Measurements from ENCODE around the gene GATAD2B.
"Not testable (repeated sequence)": the region's sequence is repeated elsewhere in the genome, so short reads cannot be mapped to it uniquely, and the experiment has no call there.

GATAD2B gene

GRCh38 chr1:153796786-153797659 lies 125.7 kb downstream of the GATAD2B start:
- peak; percentile 73 to 84 (median 76) for DNase-seq (ENCODE audit: low read depth in 4 of 4, low spot score in 1 of 4)

GRCh38 chr1:153795934-153796785 lies 126.6 kb downstream of the GATAD2B start:
- DNase-seq (ENCODE audit: low read depth in 4 of 4, low spot score in 1 of 4): no peak

GRCh38 chr1:153795330-153795837 lies 127.4 kb downstream of the GATAD2B start:
- no peak for DNase-seq (ENCODE audit: low read depth in 4 of 4, low spot score in 1 of 4)

GRCh38 chr1:153794624-153795329 lies 128.0 kb downstream of the GATAD2B start:
- no peak for DNase-seq (ENCODE audit: low read depth in 4 of 4, low spot score in 1 of 4)

- DNase-seq (ENCODE audit: low read depth in 4 of 4, low spot score in 1 of 4): no peak
Observed at GRCh38 chr1:153793973-153794615, 128.7 kb downstream of the GATAD2B start.

GRCh38 chr1:153793261-153793972 lies 129.4 kb downstream of the GATAD2B start:
- DNase-seq (ENCODE audit: low read depth in 4 of 4, low spot score in 1 of 4): no peak

- DNase-seq (ENCODE audit: low read depth in 4 of 4, low spot score in 1 of 4): no peak
Observed at GRCh38 chr1:153792631-153793041, 130.1 kb downstream of the GATAD2B start.

GRCh38 chr1:153791648-153792253 lies 131.0 kb downstream of the GATAD2B start:
- DNase-seq (ENCODE audit: low read depth in 4 of 4, low spot score in 1 of 4): no peak

DNA sequence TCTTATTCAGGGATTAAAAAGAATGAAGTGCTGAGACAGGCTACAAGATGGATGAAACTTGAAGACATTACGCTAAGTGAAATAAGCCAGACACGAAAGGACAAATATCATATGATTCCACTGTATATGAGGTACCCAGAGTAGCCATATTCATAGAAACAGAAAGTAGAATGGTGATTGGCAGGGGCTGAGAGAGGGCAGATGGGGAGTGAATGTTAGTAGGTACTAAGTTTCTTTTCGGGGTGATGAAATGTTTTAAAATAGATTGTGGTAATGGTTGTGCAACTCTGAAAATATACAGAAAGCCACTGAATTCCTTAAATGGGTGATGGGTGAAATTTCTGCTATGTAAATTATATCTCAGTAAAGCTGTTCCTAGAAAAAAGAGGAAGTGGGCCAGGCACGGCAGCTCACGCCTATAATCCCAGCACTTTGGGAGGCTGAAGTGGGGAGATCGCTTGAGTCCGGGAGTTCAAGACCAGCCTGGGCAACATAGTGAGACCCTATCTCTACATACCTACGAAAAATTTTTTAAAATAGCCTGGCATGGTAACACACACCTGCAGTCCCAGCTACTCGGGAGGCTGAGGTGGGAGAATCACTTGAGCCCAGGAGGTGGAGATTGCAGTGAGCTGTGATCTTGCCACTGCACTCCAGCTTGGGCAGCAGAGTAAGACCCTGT lies 131.7 kb downstream of the GATAD2B start:
- no peak for DNase-seq (ENCODE audit: low read depth in 4 of 4, low spot score in 1 of 4)

- DNase-seq (ENCODE audit: low read depth in 4 of 4, low spot score in 1 of 4): no peak
Observed at GRCh38 chr1:153790313-153790965, 132.3 kb downstream of the GATAD2B start.

DNA sequence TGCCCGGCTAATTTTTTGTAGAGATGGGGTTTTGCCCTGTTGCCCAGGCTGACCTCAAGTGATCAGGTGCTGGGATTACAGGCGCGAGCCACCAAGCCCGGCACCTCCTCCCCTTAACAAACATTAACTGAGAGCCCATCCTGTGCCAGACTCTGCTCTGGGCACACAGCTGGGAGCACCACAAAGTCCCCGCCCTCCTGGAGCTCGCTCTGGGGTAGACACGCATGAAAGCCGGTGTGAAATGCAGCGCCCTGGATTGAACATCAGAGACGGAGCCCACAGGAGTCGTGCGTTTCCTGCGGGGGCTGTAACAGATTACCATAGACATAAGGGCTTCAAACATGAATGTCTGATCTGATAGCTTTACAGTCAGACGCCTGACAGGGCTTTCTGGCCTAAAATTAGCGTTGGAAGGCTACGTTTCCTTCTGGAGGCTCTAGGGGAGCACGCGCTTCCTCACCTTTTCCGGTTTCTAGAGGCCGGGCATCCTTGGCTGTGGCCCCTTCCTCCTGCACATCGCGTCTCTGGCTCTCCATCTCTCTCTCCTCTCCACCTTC lies 133.2 kb downstream of the GATAD2B start:
- no peak for DNase-seq (ENCODE audit: low read depth in 4 of 4, low spot score in 1 of 4)

DNA sequence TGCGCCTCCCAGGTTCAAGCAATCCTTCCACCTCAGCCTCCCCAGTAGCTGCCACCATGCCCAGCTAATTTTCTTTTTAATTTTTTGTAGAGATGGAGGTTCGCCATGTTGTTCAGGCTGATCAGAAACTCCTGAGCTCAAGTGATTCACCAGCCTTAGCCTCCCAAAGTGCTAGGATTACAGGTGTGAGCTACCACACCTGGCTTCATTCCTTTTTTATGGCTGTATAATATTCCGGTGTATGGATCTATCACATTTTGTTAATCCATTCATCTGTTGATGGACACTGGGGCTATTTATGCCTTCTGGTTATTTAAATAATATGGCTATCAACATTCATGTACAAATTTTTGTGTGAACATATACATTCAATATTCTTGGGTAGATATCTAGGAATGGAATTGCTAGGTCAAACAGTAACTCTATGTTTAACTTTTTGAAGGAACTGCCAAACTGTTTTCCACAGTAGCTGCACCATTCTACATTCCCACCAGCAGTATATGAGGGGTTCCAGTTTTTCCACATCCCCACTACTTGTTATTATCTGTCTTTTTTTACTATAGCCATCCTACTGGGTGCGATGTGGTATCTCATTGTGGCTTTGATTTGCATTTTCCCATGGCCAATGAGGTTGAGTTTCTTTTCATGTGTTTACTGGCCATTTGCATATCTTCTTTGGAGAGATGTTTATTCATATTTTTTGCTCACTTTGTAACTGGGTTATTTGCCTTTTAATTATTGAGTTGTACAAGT lies 136.6 kb downstream of the GATAD2B start:
- DNase-seq (ENCODE audit: low read depth in 4 of 4, low spot score in 1 of 4): no peak

DNA sequence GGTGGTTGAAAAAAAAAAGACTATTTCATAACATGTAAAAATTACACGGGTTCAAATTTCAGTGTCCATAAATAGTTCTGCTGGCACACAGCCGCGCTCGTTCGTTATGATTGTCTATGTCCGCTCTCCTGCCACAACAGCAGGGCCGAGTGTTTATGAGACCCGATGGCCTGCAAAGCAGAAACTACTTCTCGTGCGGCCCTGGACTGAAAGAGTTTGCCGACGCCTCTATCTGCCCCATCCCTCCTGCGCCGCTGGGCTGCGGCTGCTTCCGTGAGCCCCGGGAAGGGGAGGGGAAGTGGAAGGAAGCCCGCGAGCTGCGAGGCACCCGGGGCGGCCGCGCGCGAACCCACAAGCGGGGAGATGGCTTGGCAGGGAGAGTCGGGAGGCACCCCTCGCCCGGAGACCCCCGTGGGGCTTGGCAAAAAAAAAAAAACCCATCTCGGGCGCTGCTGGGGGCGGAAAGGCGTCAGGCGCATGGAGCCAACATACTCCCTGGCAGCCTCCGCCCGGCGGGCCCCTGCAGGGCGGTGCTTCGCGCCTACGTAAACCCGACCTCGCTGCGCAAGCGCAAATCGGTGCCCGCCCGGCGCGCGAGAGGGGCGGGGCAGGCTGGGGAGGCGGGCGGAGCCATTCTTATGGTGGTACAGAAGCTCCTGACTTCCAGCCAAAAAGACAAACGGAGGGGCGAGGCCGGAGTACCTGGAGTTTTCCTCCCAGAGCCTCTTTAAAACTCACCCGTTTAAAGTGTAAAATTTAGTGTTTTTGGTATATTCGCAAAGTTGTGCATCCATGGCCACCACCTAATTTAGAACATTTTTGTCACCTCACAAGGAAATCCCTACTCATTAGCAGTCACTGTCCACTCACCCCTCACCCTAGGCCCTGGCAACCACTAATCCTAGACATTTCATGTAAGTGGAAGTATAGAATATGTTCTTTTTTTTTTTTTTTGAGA lies 139.3 kb downstream of the GATAD2B start:
- DNase-seq (ENCODE audit: low read depth in 4 of 4, low spot score in 1 of 4): peak; percentile 78 to 87 (median 84)

DNA sequence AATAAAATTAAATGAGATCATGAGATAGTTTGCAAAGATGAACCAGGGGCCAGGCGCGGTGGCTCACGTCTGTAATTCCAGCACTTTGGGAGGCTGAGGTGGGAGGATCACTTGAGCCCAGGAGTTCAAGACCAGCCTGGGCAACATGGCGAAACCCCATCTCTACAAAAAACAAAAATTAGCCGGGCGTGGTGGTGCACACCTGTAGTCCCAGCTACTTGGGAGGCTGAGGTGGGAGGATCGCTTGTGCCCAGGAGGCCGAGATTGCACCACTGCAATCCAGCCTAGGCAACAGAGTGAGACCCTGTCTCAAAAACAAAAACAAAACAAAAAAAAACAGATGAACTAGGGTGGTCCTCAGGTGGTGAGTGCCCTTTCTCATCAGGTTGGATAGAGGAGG lies 140.1 kb downstream of the GATAD2B start:
- DNase-seq (ENCODE audit: low read depth in 4 of 4, low spot score in 1 of 4): not testable (repeated sequence)

GRCh38 chr1:153780551-153780950 lies 142.2 kb downstream of the GATAD2B start:
- DNase-seq (ENCODE audit: low read depth in 4 of 4, low spot score in 1 of 4): no peak

GRCh38 chr1:153779781-153780541 lies 142.8 kb downstream of the GATAD2B start:
- no peak for DNase-seq (ENCODE audit: low read depth in 4 of 4, low spot score in 1 of 4)

Measured in stimulated activated CD4-positive, alpha-beta T cell treated with anti-CD3 and anti-CD28 coated beads, Interleukin-1b, Interleukin-23, amount 100 ng/mL, for 24 hours (primary cell).